ENCODE data around the gene AARS2. TPM values are rescaled to one million over a fixed set of nuclear protein-coding genes. Genes with fewer than 3 reads are reported as not detected.

The AARS2 gene
- total and polyA plus RNA-seq, 2 of the 8 experiments (the other 6 are each of a cell fraction or from before 2014, with no cell fraction given): 8.6 to 20.4 TPM

- H2AFZ ChIP-seq (ENCODE audit: low read length): no peak overlapping the region
- no peak overlapping the region for H3K27ac ChIP-seq (ENCODE audit: low read depth, low read length)
- H3K18ac ChIP-seq (ENCODE audit: extremely low read depth, low read length): no peak overlapping the region; the same call in 1 of the 2 replicates
- no peak overlapping the region for H4K5ac ChIP-seq (ENCODE audit: insufficient read length, low read depth, low read length)
- no peak overlapping the region for H4K8ac ChIP-seq (ENCODE audit: extremely low read depth, insufficient read depth, low read length)
- no peak overlapping the region for H3K56ac ChIP-seq (replicated peaks; ENCODE audit: insufficient read length, low read depth, low read length)
- H2BK12ac ChIP-seq (ENCODE audit: low read depth, low read length): no peak overlapping the region; the same call in 1 of the 2 replicates
- H2BK20ac ChIP-seq (ENCODE audit: low read length): no peak overlapping the region
- H3K4me1 ChIP-seq (replicated peaks in 1 of 4; ENCODE audit: control insufficient read depth in 3 of 4, insufficient read depth in 4 of 4, low read length in 3 of 4): peaks cover 12 to 33% (median 14%) of the 10 kb centered on the region in 4 experiments
- no peak overlapping the region for H2AK5ac ChIP-seq (ENCODE audit: low read depth, low read length)
- peak overlapping the region; percentile 33 to 60 (median 46) for H3K4me3 ChIP-seq (ENCODE audit: extremely low read depth in 1 of 4, insufficient read depth in 2 of 4, low read depth in 3 of 4, low read length in 4 of 4)
- H3K4ac ChIP-seq (replicated peaks; ENCODE audit: insufficient read length, low read depth, low read length): no peak overlapping the region
- POLR2A ChIA-PET (ENCODE audit: partially characterized antibody): interaction anchor here (1.0 to 12.0 kb wide), 10 partner anchors 9 to 59 kb away, joined by 3 to 138 read pairs (median 7); partner anchors contain the start of genes AARS2, HSP90AB1 and SLC35B2
- H3K9ac ChIP-seq (replicated peaks in 1 of 4; ENCODE audit: extremely low read depth in 1 of 4, low read depth in 3 of 4, low read length in 3 of 4): no peak overlapping the region
- H3K9me3 ChIP-seq (ENCODE audit: insufficient read depth in 2 of 2, low read depth in 1 of 2, low read length in 1 of 2): no peaks in the 10 kb centered on the region
- no peak overlapping the region for H3K23ac ChIP-seq (ENCODE audit: insufficient read length)
- 0% methylated on average over 6 of the region's 90 CpGs; no CpG with 5 or more reads in 1 of the 2 experiments for WGBS, 2 experiments (ENCODE audit: extremely low coverage in 1 of 2, insufficient coverage in 1 of 2, insufficient read length in 1 of 2, insufficient replicate concordance in 2 of 2, low coverage in 1 of 2, low lambda C conversion rate in 2 of 2, missing lambda C conversion rate in 1 of 2)
- H3K23me2 ChIP-seq (ENCODE audit: low read depth, low read length): peaks cover 6% of the 10 kb centered on the region; the same call in 1 of the 2 replicates
- no peak overlapping the region for H2BK15ac ChIP-seq (ENCODE audit: low read length)
- CTCF ChIA-PET (ENCODE audit: partially characterized antibody): interaction anchor here (0.6 to 19.0 kb wide), 9 partner anchors 13 to 812 kb away, joined by 3 to 330 read pairs (median 4); partner anchors contain the start of genes AARS2 and SLC35B2
- no peak overlapping the region for H3K14ac ChIP-seq (ENCODE audit: insufficient read length)
- TF ChIP-seq TAF1 (IDR thresholded peaks at IDR 0.05; ENCODE audit: low read depth, low read length) (peak; percentile 25; the same call in 1 of the 2 replicates), EGR1 (IDR thresholded peaks at IDR 0.05; ENCODE audit: borderline replicate concordance, low read depth, low read length) (no peak), KDM5A (IDR thresholded peaks at IDR 0.05; ENCODE audit: low read length) (no peak), MAFK (IDR thresholded peaks at IDR 0.05; ENCODE audit: low read depth, low read length) (no peak)
- H3K79me1 ChIP-seq (ENCODE audit: low read depth, low read length): no peaks in the 10 kb centered on the region; the same call in 1 of the 2 replicates
- H3K27me3 ChIP-seq (replicated peaks in 1 of 4; ENCODE audit: control insufficient read depth in 3 of 4, extremely low read depth in 1 of 4, insufficient read depth in 3 of 4, low read length in 3 of 4): peaks cover 0 to 3% (median 1%) of the 10 kb centered on the region in 4 experiments; a peak in 2 of 7 replicates
- 0 out of 2 replicates have a peak overlapping the region, but pooled peaks have one; percentile 4 for H2BK5ac ChIP-seq (ENCODE audit: low read depth, low read length)
- H3K36me3 ChIP-seq (ENCODE audit: control insufficient read depth in 2 of 4, insufficient read depth in 4 of 4, low read length in 3 of 4): peaks cover 0 to 9% (median 3%) of the 10 kb centered on the region in 4 experiments; a peak in 4 of 8 replicates
- FAIRE-seq (no peak), DNase-seq (ENCODE audit: low read depth in 1 of 2, low spot score in 2 of 2) (peak in 1 of 2 experiments; percentile 90)
- H4K91ac ChIP-seq (replicated peaks; ENCODE audit: insufficient read length, low read length): no peak overlapping the region
- H2BK120ac ChIP-seq (replicated peaks; ENCODE audit: low read depth, low read length): no peak overlapping the region
- H3K4me2 ChIP-seq (ENCODE audit: insufficient read depth in 1 of 2, low read depth in 2 of 2, low read length in 2 of 2): peak overlapping the region; percentile 74 to 82
- peaks cover 0 to 3% of the 10 kb centered on the region in 2 experiments for H4K20me1 ChIP-seq (replicated peaks in 1 of 2; ENCODE audit: control insufficient read depth in 1 of 2, insufficient read depth in 2 of 2, low read length in 2 of 2)
- H3K79me2 ChIP-seq (ENCODE audit: control insufficient read depth in 1 of 2, insufficient read depth in 2 of 2, low read length in 2 of 2): no peaks in the 10 kb centered on the region
These were observed 42.4 kb downstream of the AARS2 start for GRCh38 chr6:44270526-44271405.
